SH-SY5Y (cell line): ENCODE measurements around the gene SEMA3C.

Experiments
- GATA2 ChIP-seq: IDR thresholded peaks from 2 replicates; pipeline ENCODE4 v1.6.1; 2011; ENCODE audit warnings: mild to moderate bottlenecking, low read depth, low read length
- GATA3 ChIP-seq: IDR thresholded peaks from 2 replicates; pipeline ENCODE4 v1.6.1; 2011; ENCODE audit warnings: low read depth, mild to moderate bottlenecking, low read length, moderate library complexity

DNA sequence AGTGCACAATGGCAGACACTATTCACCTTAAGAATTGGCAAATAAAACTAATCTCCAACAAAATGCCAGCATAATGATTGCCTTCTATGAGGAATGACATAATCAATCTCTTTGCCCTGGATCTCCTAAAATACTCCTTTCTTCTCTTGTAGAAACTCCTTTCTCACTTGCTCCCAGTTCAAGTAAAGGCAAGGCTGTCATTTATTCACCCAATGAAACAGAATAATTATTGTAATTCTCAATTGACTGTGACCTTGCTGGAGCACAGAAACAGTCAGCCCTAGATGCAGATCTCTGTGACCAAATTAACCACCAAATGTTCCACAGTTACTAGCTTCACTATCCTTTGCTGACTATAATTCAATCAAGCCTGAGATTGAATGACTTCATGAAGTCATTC is 99.3 kb downstream of the SEMA3C start:
- TF ChIP-seq GATA2 = no peak
- peak; percentile 49; the same call in 1 of the 2 replicates for TF ChIP-seq GATA3
